Esophagus muscularis mucosa (tissue), 4 donors: ENCODE results near the gene TDRD7.

Experiments used
- CTCF ChIP-seq, 3 experiments: fragments of 200-600 bp in 2 of 3; fragments of 450-650 bp in 1 of 3; sonication (generic) in 2 of 3; IDR thresholded peaks; one replicate each; pipeline ENCODE4 v1.5.1; 2017 to 2019; ENCODE audit warnings: antibody characterized with exemption in 3 of 3, mild to moderate bottlenecking in 2 of 3, moderate library complexity in 1 of 3
- EP300 ChIP-seq: sonication (generic); formaldehyde crosslinking; IDR thresholded peaks from one replicate; pipeline ENCODE4 v1.6.1; 2017; ENCODE audit warnings: antibody characterized with exemption
- POLR2A ChIP-seq: fragments of 450-650 bp; IDR thresholded peaks from one replicate; pipeline ENCODE4 v1.6.1; 2017; ENCODE audit warnings: antibody characterized with exemption, moderate library complexity, mild to moderate bottlenecking, low read depth
- POLR2AphosphoS5 ChIP-seq, 2 donors: sonication (generic); formaldehyde crosslinking; IDR thresholded peaks; one replicate each; pipeline ENCODE4 v1.6.1; 2017; ENCODE audit warnings: antibody characterized with exemption in 2 of 2

DNA sequence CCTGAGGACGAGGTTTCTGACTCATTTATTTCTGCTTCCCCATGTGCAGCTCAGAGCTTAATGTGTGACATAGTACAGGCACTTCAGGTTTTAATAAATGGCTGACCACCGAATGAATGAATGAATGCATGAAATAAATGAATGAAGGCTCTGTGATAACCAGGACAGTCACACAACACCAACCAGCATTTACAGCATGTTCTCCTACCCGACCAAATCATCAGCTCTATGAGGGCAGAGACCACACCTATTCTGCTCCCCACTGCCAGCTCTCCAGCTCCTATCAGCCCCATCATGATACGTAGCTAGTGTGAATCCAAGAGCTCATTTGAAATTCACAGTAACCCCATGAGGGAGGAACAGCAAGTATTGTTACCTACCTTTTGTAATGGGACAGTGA is 94.4 kb downstream of the TDRD7 start:
- TF ChIP-seq POLR2A (no peak), CTCF (IDR thresholded peaks at IDR 0.05) (no peak), EP300 (no peak), POLR2AphosphoS5 (IDR thresholded peaks at IDR 0.05) (no peak)
